Neural cell (in vitro differentiated cells): ENCODE results near the gene CAMK1D. TPM values are rescaled to one million over a fixed set of nuclear protein-coding genes. Genes with fewer than 3 reads are reported as not detected.

Experiments
- H2AFZ ChIP-seq: fragments of 200-600, 300-800 bp; sonication (generic), shearing (Covaris generic); 2 replicates; pipeline ENCODE4 v1.6.0; 2014; ENCODE audit warnings: low read depth, mild to moderate bottlenecking, antibody characterized with exemption, low read length, moderate library complexity
- H3F3A ChIP-seq: fragments of 200-600 bp; shearing (Covaris generic); 2 replicates; pipeline ENCODE4 v1.6.1; 2016; ENCODE audit warnings: mild to moderate bottlenecking, moderate library complexity, mixed read lengths, antibody characterized with exemption, low read length; ENCODE audit not compliant: insufficient read depth, poor library complexity, severe bottlenecking
- H3K27ac ChIP-seq: fragments of 200-600, 300-800 bp; sonication (generic), shearing (Covaris generic); 2 replicates; pipeline ENCODE4 v1.5.1; 2014; ENCODE audit warnings: mild to moderate bottlenecking, low read length, moderate library complexity
- H3K27me3 ChIP-seq: fragments of 300-800, 200-600 bp; sonication (generic), shearing (Covaris generic); 2 replicates; pipeline ENCODE4 v1.6.0; 2014; ENCODE audit warnings: mild to moderate bottlenecking, low read depth, low read length, moderate library complexity; ENCODE audit not compliant: insufficient read depth
- H3K36me3 ChIP-seq: fragments of 300-800, 200-600 bp; sonication (generic), shearing (Covaris generic); 2 replicates; pipeline ENCODE4 v1.5.1; 2014; ENCODE audit warnings: mild to moderate bottlenecking, antibody characterized with exemption, low read length, moderate library complexity; ENCODE audit not compliant: insufficient read depth
- H3K4me2 ChIP-seq: fragments of 300-800, 200-600 bp; sonication (generic), shearing (Covaris generic); 2 replicates; pipeline ENCODE4 v1.6.0; 2014; ENCODE audit warnings: mild to moderate bottlenecking, low read length
- H3K4me3 ChIP-seq: fragments of 300-800, 200-600 bp; sonication (generic), shearing (Covaris generic); 2 replicates; pipeline ENCODE4 v1.5.1; 2014; ENCODE audit warnings: mild to moderate bottlenecking, low read length, moderate library complexity
- H3K79me2 ChIP-seq: fragments of 200-600 bp; shearing (Covaris generic); replicated peaks from 2 replicates; pipeline ENCODE4 v1.6.0; 2014; ENCODE audit warnings: mild to moderate bottlenecking, low read length, moderate library complexity; ENCODE audit not compliant: insufficient read depth
- H3K9ac ChIP-seq: fragments of 300-800, 200-600 bp; sonication (generic), shearing (Covaris generic); 2 replicates; pipeline ENCODE4 v1.6.1; 2016; ENCODE audit warnings: mild to moderate bottlenecking, low read length, mixed read lengths
- H3K9me2 ChIP-seq: fragments of 200-600 bp; shearing (Covaris generic); 2 replicates; pipeline ENCODE4 v1.6.1; 2016; ENCODE audit warnings: mild to moderate bottlenecking, low read length, mixed read lengths; ENCODE audit not compliant: insufficient read depth
- H3K9me3 ChIP-seq: fragments of 200-600, 300-800 bp; sonication (generic), shearing (Covaris generic); 2 replicates; pipeline ENCODE4 v1.6.1; 2016; ENCODE audit warnings: mild to moderate bottlenecking, mixed run types, low read length, moderate library complexity, mixed read lengths
- H4K20me1 ChIP-seq: fragments of 200-600 bp; shearing (Covaris generic); 2 replicates; pipeline ENCODE4 v1.6.1; 2016; ENCODE audit warnings: mild to moderate bottlenecking, mixed run types; ENCODE audit not compliant: insufficient read depth
- CTCF ChIP-seq: fragments of 450-650 bp; IDR thresholded peaks from 2 replicates; pipeline ENCODE4 v1.5.1; 2014; ENCODE audit warnings: antibody characterized with exemption, mild to moderate bottlenecking, moderate library complexity; ENCODE audit not compliant: poor library complexity, severe bottlenecking
- EP300 ChIP-seq: fragments of 450-650 bp; conservative IDR thresholded peaks from 2 replicates; pipeline ENCODE4 v1.6.1; 2014; ENCODE audit warnings: antibody characterized with exemption, mild to moderate bottlenecking, moderate library complexity; ENCODE audit not compliant: poor library complexity, severe bottlenecking
- EZH2 ChIP-seq: fragments of 200-600, 300-800 bp; shearing (Covaris generic), sonication (generic); IDR thresholded peaks from 2 replicates; pipeline ENCODE4 v1.6.1; 2014; ENCODE audit warnings: antibody characterized with exemption, low read length, borderline replicate concordance, mild to moderate bottlenecking; ENCODE audit not compliant: insufficient read depth, poor library complexity, severe bottlenecking
- MXI1 ChIP-seq: fragments of 450-650 bp; conservative IDR thresholded peaks from 2 replicates; pipeline ENCODE4 v1.6.1; 2014; ENCODE audit warnings: antibody characterized with exemption, mild to moderate bottlenecking; ENCODE audit not compliant: poor library complexity, severe bottlenecking
- POLR2AphosphoS5 ChIP-seq: IDR thresholded peaks from 2 replicates; pipeline ENCODE4 v1.6.1; 2012
- RAD21 ChIP-seq: fragments of 450-650 bp; conservative IDR thresholded peaks from 2 replicates; pipeline ENCODE4 v1.6.1; 2014; ENCODE audit warnings: antibody characterized with exemption, mild to moderate bottlenecking, moderate library complexity
- REST ChIP-seq: IDR thresholded peaks from 2 replicates; pipeline ENCODE4 v1.6.1; 2012; ENCODE audit warnings: borderline replicate concordance
- SMC3 ChIP-seq: fragments of 450-650 bp; conservative IDR thresholded peaks from 2 replicates; pipeline ENCODE4 v1.6.1; 2014; ENCODE audit warnings: antibody characterized with exemption, mild to moderate bottlenecking, moderate library complexity; ENCODE audit not compliant: poor library complexity
- TAF1 ChIP-seq: IDR thresholded peaks from 2 replicates; pipeline ENCODE4 v1.6.1; 2012; ENCODE audit warnings: low read depth
- polyA plus RNA-seq: library from polyadenylated mRNA; depleted of rRNA; stranded (reverse); fragments of >200 nt; gene quantifications from 2 replicates; pipeline ENCODE4 v1.2.3, GENCODE V29; 2014

CAMK1D gene
- polyA plus RNA-seq, 1 donor from 2014 or later = 13.8 TPM

GRCh38 chr10:12488626-12489025 lies 139.3 kb downstream of the CAMK1D start:
- Histone ChIP-seq H2AFZ (no peak overlapping the region), H3K36me3 (no peaks in the 10 kb centered on the region), H3K4me3 (no peak overlapping the region), H3K79me2 (no peaks in the 10 kb centered on the region), H3K4me2 (no peak overlapping the region), H4K20me1 (no peaks in the 10 kb centered on the region), H3K9me2 (no peaks in the 10 kb centered on the region), H3F3A (no peaks in the 10 kb centered on the region), H3K27ac (no peak overlapping the region), H3K9ac (no peak overlapping the region), H3K9me3 (no peaks in the 10 kb centered on the region), H3K27me3 (no peaks in the 10 kb centered on the region)
- TF ChIP-seq TAF1 (no peak), CTCF (no peak), EZH2 (no peak), POLR2AphosphoS5 (no peak), RAD21 (no peak)

GRCh38 chr10:12489357-12489756 lies 140.0 kb downstream of the CAMK1D start:
- Histone ChIP-seq H3K9me2 (no peaks in the 10 kb centered on the region), H3K4me2 (no peak overlapping the region), H3K9me3 (no peaks in the 10 kb centered on the region), H3K36me3 (no peaks in the 10 kb centered on the region), H3F3A (no peaks in the 10 kb centered on the region), H3K27me3 (no peaks in the 10 kb centered on the region), H2AFZ (no peak overlapping the region), H3K9ac (no peak overlapping the region), H3K4me3 (no peak overlapping the region), H3K27ac (no peak overlapping the region), H4K20me1 (no peaks in the 10 kb centered on the region), H3K79me2 (no peaks in the 10 kb centered on the region)
- no peak for TF ChIP-seq EZH2
- no peak for TF ChIP-seq CTCF
- TF ChIP-seq POLR2AphosphoS5 = no peak
- no peak for TF ChIP-seq EP300
- no peak for TF ChIP-seq RAD21

- H3K9ac ChIP-seq = no peak overlapping the region
- no peaks in the 10 kb centered on the region for H3K79me2 ChIP-seq
- H3K27ac ChIP-seq = no peak overlapping the region
- H3F3A ChIP-seq = no peaks in the 10 kb centered on the region
- H3K36me3 ChIP-seq = no peaks in the 10 kb centered on the region
- TF ChIP-seq TAF1 (no peak), POLR2AphosphoS5 (no peak), CTCF (no peak), REST (no peak), EZH2 (no peak), EP300 (no peak), MXI1 (no peak), RAD21 (no peak), SMC3 (no peak)
- H3K27me3 ChIP-seq = no peaks in the 10 kb centered on the region
- no peaks in the 10 kb centered on the region for H3K9me3 ChIP-seq
- no peaks in the 10 kb centered on the region for H3K9me2 ChIP-seq
- H3K4me3 ChIP-seq = no peak overlapping the region
- no peak overlapping the region for H2AFZ ChIP-seq
- no peak overlapping the region for H3K4me2 ChIP-seq
- no peaks in the 10 kb centered on the region for H4K20me1 ChIP-seq
Observed at GRCh38 chr10:12489806-12490205, 140.5 kb downstream of the CAMK1D start.
